ENCODE measurements around the gene CSMD2.
"Not testable (repeated sequence)": the region's sequence is repeated elsewhere in the genome, so short reads cannot be mapped to it uniquely, and the experiment has no call there.

CSMD2 gene

GRCh38 chr1:34164771-34165391 is at the start of gene CSMD2:
CSMD2 (minus strand) TSS chr1:34165230; CDS start chr1:34165097, 133 bp downstream.
- DNase-seq = no peak

GRCh38 chr1:34213956-34214355 is 48.9 kb upstream of the CSMD2 start:
- DNase-seq = no peak

GRCh38 chr1:34212673-34213072 is 47.6 kb upstream of the CSMD2 start:
- DNase-seq = no peak

GRCh38 chr1:34199927-34200326 is 34.9 kb upstream of the CSMD2 start:
- DNase-seq = no peak

- DNase-seq = no peak
These were observed 27.6 kb upstream of the CSMD2 start for GRCh38 chr1:34192621-34193020.

GRCh38 chr1:34190692-34191091 is 25.7 kb upstream of the CSMD2 start:
- DNase-seq = no peak

GRCh38 chr1:34188985-34189384 is 24.0 kb upstream of the CSMD2 start:
- no peak for DNase-seq

GRCh38 chr1:34188418-34188817 is 23.4 kb upstream of the CSMD2 start:
- DNase-seq = no peak

GRCh38 chr1:34186741-34187494 is 21.9 kb upstream of the CSMD2 start:
- DNase-seq = no peak

GRCh38 chr1:34183381-34183780 is 18.4 kb upstream of the CSMD2 start:
- DNase-seq = not testable (repeated sequence)

- DNase-seq = no peak
These were observed 13.0 kb upstream of the CSMD2 start for GRCh38 chr1:34178072-34178471.

GRCh38 chr1:34176830-34177603 is 12.0 kb upstream of the CSMD2 start, which contains the start of gene C1orf94:
C1orf94 (plus strand) TSS chr1:34176907; CDS start chr1:34177790, 883 bp downstream.
- no peak for DNase-seq

- no peak for DNase-seq
These were observed 10.7 kb upstream of the CSMD2 start for GRCh38 chr1:34175744-34176143.

GRCh38 chr1:34167389-34167788 is 2.4 kb upstream of the CSMD2 start:
- DNase-seq = no peak

GRCh38 chr1:34166625-34167361 is 1.8 kb upstream of the CSMD2 start:
- no peak for DNase-seq

- DNase-seq = no peak
These were observed 1.2 kb upstream of the CSMD2 start for GRCh38 chr1:34166191-34166624.

GRCh38 chr1:34165422-34165921 is 442 bp upstream of the CSMD2 start:
- DNase-seq = no peak

GRCh38 chr1:34163792-34164731 is 968 bp downstream of the CSMD2 start:
- no peak for DNase-seq

- DNase-seq = no peak
These were observed 1.9 kb downstream of the CSMD2 start for GRCh38 chr1:34162852-34163766.

- DNase-seq = no peak
These were observed 8.3 kb downstream of the CSMD2 start for GRCh38 chr1:34156739-34157138.
